HepG2 (cell line): ENCODE measurements around the gene MSMP.

Experiments used
- BRCA1 ChIP-seq: sonication (generic); formaldehyde crosslinking; IDR thresholded peaks from 2 replicates; pipeline ENCODE4 v1.4.0; 2020; ENCODE audit warnings: missing genetic modification reagents
- FOXK1 ChIP-seq: sonication (generic); formaldehyde crosslinking; IDR thresholded peaks from 2 replicates; pipeline ENCODE4 v1.4.0; 2020; ENCODE audit warnings: low read depth, missing genetic modification reagents, borderline replicate concordance
- GLI4 ChIP-seq: sonication (generic); formaldehyde crosslinking; IDR thresholded peaks from 2 replicates; pipeline ENCODE4 v1.5.1; 2020; ENCODE audit warnings: missing genetic modification reagents, mild to moderate bottlenecking, moderate library complexity, borderline replicate concordance
- HCFC1 ChIP-seq: fragments of 150-350 bp; IDR thresholded peaks from 2 replicates; pipeline ENCODE4 v1.6.1; 2014; ENCODE audit warnings: low read depth, low read length
- NFE2 ChIP-seq: sonication (generic); formaldehyde crosslinking; IDR thresholded peaks from 2 replicates; pipeline ENCODE4 v1.4.0; 2020; ENCODE audit warnings: missing genetic modification reagents
- NR2F6 ChIP-seq, 2 experiments: IDR thresholded peaks; 2 replicates each; pipeline ENCODE4 v1.6.1; 2016; ENCODE audit warnings: antibody characterized with exemption in 1 of 2, mild to moderate bottlenecking in 1 of 2
- RNF2 ChIP-seq: fragments of 450-650 bp; conservative IDR thresholded peaks from 2 replicates; pipeline ENCODE4 v1.6.1; 2016; ENCODE audit warnings: low read depth
- SMC3 ChIP-seq: IDR thresholded peaks from 2 replicates; pipeline ENCODE4 v1.6.1; 2011; ENCODE audit warnings: low read length, improper control_type of control experiment
- ZNF17 ChIP-seq: sonication (generic); formaldehyde crosslinking; IDR thresholded peaks from 2 replicates; pipeline ENCODE4 v1.5.0; 2020; ENCODE audit warnings: mild to moderate bottlenecking, missing genetic modification reagents
- ZNF564 ChIP-seq: sonication (generic); formaldehyde crosslinking; IDR thresholded peaks from 2 replicates; pipeline ENCODE4 v1.8.1; 2023; ENCODE audit warnings: mild to moderate bottlenecking, missing genetic modification reagents
- TF ChIP-seq, protein P1 (sequence below): sonication (generic); formaldehyde crosslinking; IDR thresholded peaks from 2 replicates; pipeline ENCODE4 v1.4.0; 2020; ENCODE audit warnings: missing genetic modification reagents
- TF ChIP-seq, protein P2 (sequence below): sonication (generic); formaldehyde crosslinking; IDR thresholded peaks from 2 replicates; pipeline ENCODE4 v1.5.1; 2020; ENCODE audit warnings: mild to moderate bottlenecking, missing genetic modification reagents, moderate library complexity

DNA sequence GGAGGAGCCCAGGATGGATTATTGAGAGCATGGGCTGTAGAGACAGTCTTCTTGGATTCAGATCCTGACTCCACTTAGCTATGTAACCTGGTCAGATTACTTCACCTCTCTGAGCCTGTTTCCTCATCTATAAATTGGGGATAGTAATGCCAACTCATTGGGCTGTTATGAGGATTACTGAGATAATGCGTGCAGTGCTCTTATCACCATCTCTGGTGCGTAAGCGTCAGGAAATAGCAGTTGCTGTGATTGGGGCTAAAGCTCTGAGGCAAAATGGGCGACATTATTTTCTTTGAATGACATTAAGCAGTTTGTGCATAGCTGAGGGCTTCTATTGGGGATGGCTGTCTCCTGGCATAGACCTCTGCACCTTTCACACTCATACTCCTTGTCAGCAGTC lies 995 bp upstream of the MSMP start:
- TF ChIP-seq SMC3, result no peak
- TF ChIP-seq GLI4 (CRISPR knock-in tag), result no peak
- no peak for TF ChIP-seq ZNF17 (CRISPR knock-in tag)
- TF ChIP-seq HCFC1, result no peak
- no peak for TF ChIP-seq ZNF564
- TF ChIP-seq RNF2, result no peak
- no peak for TF ChIP-seq NFE2 (CRISPR knock-in tag)
- TF ChIP-seq, protein P1, sequence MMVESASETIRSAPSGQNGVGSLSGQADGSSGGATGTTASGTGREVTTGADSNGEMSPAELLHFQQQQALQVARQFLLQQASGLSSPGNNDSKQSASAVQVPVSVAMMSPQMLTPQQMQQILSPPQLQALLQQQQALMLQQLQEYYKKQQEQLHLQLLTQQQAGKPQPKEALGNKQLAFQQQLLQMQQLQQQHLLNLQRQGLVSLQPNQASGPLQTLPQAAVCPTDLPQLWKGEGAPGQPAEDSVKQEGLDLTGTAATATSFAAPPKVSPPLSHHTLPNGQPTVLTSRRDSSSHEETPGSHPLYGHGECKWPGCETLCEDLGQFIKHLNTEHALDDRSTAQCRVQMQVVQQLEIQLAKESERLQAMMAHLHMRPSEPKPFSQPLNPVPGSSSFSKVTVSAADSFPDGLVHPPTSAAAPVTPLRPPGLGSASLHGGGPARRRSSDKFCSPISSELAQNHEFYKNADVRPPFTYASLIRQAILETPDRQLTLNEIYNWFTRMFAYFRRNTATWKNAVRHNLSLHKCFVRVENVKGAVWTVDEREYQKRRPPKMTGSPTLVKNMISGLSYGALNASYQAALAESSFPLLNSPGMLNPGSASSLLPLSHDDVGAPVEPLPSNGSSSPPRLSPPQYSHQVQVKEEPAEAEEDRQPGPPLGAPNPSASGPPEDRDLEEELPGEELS (CRISPR knock-in tag), result no peak
- TF ChIP-seq BRCA1 (CRISPR knock-in tag), result no peak
- no peak for TF ChIP-seq FOXK1 (CRISPR knock-in tag)
- TF ChIP-seq, protein P2, sequence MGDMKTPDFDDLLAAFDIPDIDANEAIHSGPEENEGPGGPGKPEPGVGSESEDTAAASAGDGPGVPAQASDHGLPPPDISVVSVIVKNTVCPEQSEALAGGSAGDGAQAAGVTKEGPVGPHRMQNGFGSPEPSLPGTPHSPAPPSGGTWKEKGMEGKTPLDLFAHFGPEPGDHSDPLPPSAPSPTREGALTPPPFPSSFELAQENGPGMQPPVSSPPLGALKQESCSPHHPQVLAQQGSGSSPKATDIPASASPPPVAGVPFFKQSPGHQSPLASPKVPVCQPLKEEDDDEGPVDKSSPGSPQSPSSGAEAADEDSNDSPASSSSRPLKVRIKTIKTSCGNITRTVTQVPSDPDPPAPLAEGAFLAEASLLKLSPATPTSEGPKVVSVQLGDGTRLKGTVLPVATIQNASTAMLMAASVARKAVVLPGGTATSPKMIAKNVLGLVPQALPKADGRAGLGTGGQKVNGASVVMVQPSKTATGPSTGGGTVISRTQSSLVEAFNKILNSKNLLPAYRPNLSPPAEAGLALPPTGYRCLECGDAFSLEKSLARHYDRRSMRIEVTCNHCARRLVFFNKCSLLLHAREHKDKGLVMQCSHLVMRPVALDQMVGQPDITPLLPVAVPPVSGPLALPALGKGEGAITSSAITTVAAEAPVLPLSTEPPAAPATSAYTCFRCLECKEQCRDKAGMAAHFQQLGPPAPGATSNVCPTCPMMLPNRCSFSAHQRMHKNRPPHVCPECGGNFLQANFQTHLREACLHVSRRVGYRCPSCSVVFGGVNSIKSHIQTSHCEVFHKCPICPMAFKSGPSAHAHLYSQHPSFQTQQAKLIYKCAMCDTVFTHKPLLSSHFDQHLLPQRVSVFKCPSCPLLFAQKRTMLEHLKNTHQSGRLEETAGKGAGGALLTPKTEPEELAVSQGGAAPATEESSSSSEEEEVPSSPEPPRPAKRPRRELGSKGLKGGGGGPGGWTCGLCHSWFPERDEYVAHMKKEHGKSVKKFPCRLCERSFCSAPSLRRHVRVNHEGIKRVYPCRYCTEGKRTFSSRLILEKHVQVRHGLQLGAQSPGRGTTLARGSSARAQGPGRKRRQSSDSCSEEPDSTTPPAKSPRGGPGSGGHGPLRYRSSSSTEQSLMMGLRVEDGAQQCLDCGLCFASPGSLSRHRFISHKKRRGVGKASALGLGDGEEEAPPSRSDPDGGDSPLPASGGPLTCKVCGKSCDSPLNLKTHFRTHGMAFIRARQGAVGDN (CRISPR knock-in tag), result no peak
- no peak for TF ChIP-seq NR2F6 (IDR thresholded peaks at IDR 0.05)
- no peak for TF ChIP-seq NR2F6 (CRISPR knock-in tag; IDR thresholded peaks at IDR 0.05)
